ENCODE results near the gene MCC.

Gene MCC

GRCh38 chr5:112986224-112986623 is 502.0 kb downstream of the MCC start:
- DNase-seq (ENCODE audit: low read depth): no peak
- no peak overlapping the region for H3K4me3 ChIP-seq (ENCODE audit: low read depth, low read length)
- no peak for TF ChIP-seq CTCF (IDR thresholded peaks at IDR 0.05; ENCODE audit: low read depth, low read length, missing control alignments)

- TF ChIP-seq CTCF (IDR thresholded peaks at IDR 0.05; ENCODE audit: low read depth, low read length, missing control alignments): no peak
- DNase-seq (ENCODE audit: low read depth): no peak
- no peak overlapping the region for H3K4me3 ChIP-seq (ENCODE audit: low read depth, low read length)
These were observed 504.9 kb downstream of the MCC start for GRCh38 chr5:112983363-112983762.

GRCh38 chr5:112979723-112980122 is 508.5 kb downstream of the MCC start:
- no peak for DNase-seq (ENCODE audit: low read depth)
- H3K4me3 ChIP-seq (ENCODE audit: low read depth, low read length): no peak overlapping the region
- TF ChIP-seq CTCF (IDR thresholded peaks at IDR 0.05; ENCODE audit: low read depth, low read length, missing control alignments): no peak

GRCh38 chr5:112978836-112979235 is 509.4 kb downstream of the MCC start:
- H3K4me3 ChIP-seq (ENCODE audit: low read depth, low read length): no peak overlapping the region
- no peak for TF ChIP-seq CTCF (IDR thresholded peaks at IDR 0.05; ENCODE audit: low read depth, low read length, missing control alignments)
- DNase-seq (ENCODE audit: low read depth): no peak

- no peak for DNase-seq (ENCODE audit: low read depth)
- H3K4me3 ChIP-seq (ENCODE audit: low read depth, low read length): peak overlapping the region; percentile 83
- no peak for TF ChIP-seq CTCF (IDR thresholded peaks at IDR 0.05; ENCODE audit: low read depth, low read length, missing control alignments)
These were observed 510.8 kb downstream of the MCC start for GRCh38 chr5:112977440-112977861.

- no peak for TF ChIP-seq CTCF (IDR thresholded peaks at IDR 0.05; ENCODE audit: low read depth, low read length, missing control alignments)
- H3K4me3 ChIP-seq (ENCODE audit: low read depth, low read length): peak within 1 kb of the TSS; percentile 83
These were observed 511.6 kb downstream of the MCC start, which contains the start of gene DCP2 for GRCh38 chr5:112976432-112977309. Gene DCP2, plus strand, starts transcription at chr5:112976798. Its CDS starts 136 bp downstream, at chr5:112976934.

More at GRCh38 chr5:112976432-112977309, 511.6 kb downstream of the MCC start, which contains the start of gene DCP2:
- DNase-seq (ENCODE audit: low read depth): peak; percentile 99
